HG03439 (cell line): ENCODE measurements around the gene CDIP1.

Experiments used
- ATAC-seq: cut with Tn5 transposase; IDR thresholded peaks from one replicate; pipeline ENCODE4 v1.9.1; 2021; ENCODE audit warnings: mild to moderate bottlenecking, moderate library complexity; ENCODE audit not compliant: unreplicated experiment

CDIP1 gene

GRCh38 chr16:4460936-4461249, 77.7 kb downstream of the CDIP1 start:
- ATAC-seq, result no peak
